ENCODE data around the gene KLHL14. TPM values are rescaled to one million over a fixed set of nuclear protein-coding genes. Genes with fewer than 3 reads are reported as not detected.

KLHL14 gene
- total RNA-seq, 1 donor: not detected

DNA sequence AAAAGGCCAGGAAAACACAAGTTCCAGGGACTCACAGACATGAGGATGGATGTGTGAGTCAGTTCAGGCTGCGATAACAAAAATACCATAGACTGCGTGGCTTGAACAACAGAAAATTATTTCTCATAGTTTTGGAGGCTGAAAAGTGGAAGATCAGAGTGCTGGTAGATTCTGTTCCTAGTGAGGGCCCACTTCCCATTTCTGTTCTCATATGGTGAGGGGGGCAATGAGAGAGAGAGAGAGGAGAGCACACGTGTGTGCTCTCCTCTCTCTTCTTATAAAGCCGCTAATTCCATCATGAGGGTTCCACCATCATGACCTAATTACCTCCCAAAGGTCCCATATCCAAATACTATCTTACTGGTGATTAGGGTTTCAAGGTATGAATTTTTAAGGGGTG lies 23.0 kb downstream of the KLHL14 start:
- Histone ChIP-seq H3K27ac (ENCODE audit: low read depth, low read length) (no peak overlapping the region), H3K27me3 (ENCODE audit: insufficient read depth, low read length) (no peaks in the 10 kb centered on the region), H3K79me2 (ENCODE audit: insufficient read depth, low read length) (no peaks in the 10 kb centered on the region), H3K36me3 (ENCODE audit: insufficient read depth, low read length) (no peaks in the 10 kb centered on the region), H3K4me3 (ENCODE audit: insufficient read depth, low read length) (no peak overlapping the region), H3K4me1 (ENCODE audit: insufficient read depth, low read length) (no peaks in the 10 kb centered on the region), H3K9me3 (ENCODE audit: low read depth, low read length) (no peaks in the 10 kb centered on the region), H3K4me2 (ENCODE audit: insufficient read depth, low read length) (no peak overlapping the region), H4K20me1 (ENCODE audit: insufficient read depth, low read length) (no peaks in the 10 kb centered on the region), H2AFZ (ENCODE audit: low read length) (no peak overlapping the region)
- DNase-seq (ENCODE audit: insufficient read length, low spot score, missing footprints): no peak
- TF ChIP-seq, protein P1, sequence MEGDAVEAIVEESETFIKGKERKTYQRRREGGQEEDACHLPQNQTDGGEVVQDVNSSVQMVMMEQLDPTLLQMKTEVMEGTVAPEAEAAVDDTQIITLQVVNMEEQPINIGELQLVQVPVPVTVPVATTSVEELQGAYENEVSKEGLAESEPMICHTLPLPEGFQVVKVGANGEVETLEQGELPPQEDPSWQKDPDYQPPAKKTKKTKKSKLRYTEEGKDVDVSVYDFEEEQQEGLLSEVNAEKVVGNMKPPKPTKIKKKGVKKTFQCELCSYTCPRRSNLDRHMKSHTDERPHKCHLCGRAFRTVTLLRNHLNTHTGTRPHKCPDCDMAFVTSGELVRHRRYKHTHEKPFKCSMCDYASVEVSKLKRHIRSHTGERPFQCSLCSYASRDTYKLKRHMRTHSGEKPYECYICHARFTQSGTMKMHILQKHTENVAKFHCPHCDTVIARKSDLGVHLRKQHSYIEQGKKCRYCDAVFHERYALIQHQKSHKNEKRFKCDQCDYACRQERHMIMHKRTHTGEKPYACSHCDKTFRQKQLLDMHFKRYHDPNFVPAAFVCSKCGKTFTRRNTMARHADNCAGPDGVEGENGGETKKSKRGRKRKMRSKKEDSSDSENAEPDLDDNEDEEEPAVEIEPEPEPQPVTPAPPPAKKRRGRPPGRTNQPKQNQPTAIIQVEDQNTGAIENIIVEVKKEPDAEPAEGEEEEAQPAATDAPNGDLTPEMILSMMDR (IDR thresholded peaks at IDR 0.05; ENCODE audit: extremely low read depth, low read depth, low read length): no peak

DNA sequence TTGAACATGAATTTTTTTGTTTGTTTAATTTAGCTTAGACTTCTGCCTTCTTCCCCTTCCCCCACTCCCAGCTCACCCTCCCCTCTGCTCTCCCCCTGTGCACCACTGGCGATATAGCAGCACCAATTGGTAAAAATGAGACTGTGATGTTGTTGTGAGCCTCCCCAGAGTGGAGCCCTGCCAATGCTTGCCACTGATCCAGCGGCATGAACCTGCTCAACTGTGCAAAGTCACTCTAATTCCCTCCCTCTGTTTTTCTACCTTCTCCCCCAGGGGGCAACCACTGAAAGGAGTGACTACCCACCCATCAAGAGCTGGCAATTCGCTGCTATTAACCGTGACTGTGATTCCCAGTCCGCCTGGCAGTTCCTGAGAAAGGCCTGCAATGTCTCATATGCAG lies 30.2 kb downstream of the KLHL14 start:
- H3K4me1 ChIP-seq (ENCODE audit: insufficient read depth, low read length): no peaks in the 10 kb centered on the region
- no peaks in the 10 kb centered on the region for H3K9me3 ChIP-seq (ENCODE audit: low read depth, low read length)
- no peaks in the 10 kb centered on the region for H3K79me2 ChIP-seq (ENCODE audit: insufficient read depth, low read length)
- no peaks in the 10 kb centered on the region for H3K36me3 ChIP-seq (ENCODE audit: insufficient read depth, low read length)
- no peak overlapping the region for H3K4me2 ChIP-seq (ENCODE audit: insufficient read depth, low read length)
- H3K27me3 ChIP-seq (ENCODE audit: insufficient read depth, low read length): no peaks in the 10 kb centered on the region
- DNase-seq (ENCODE audit: insufficient read length, low spot score, missing footprints): peak; percentile 58
- TF ChIP-seq, protein P1 (IDR thresholded peaks at IDR 0.05; ENCODE audit: extremely low read depth, low read depth, low read length): no peak
- H3K4me3 ChIP-seq (ENCODE audit: insufficient read depth, low read length): no peak overlapping the region
- no peaks in the 10 kb centered on the region for H4K20me1 ChIP-seq (ENCODE audit: insufficient read depth, low read length)
- H2AFZ ChIP-seq (ENCODE audit: low read length): no peak overlapping the region
- H3K27ac ChIP-seq (ENCODE audit: low read depth, low read length): no peak overlapping the region

DNA sequence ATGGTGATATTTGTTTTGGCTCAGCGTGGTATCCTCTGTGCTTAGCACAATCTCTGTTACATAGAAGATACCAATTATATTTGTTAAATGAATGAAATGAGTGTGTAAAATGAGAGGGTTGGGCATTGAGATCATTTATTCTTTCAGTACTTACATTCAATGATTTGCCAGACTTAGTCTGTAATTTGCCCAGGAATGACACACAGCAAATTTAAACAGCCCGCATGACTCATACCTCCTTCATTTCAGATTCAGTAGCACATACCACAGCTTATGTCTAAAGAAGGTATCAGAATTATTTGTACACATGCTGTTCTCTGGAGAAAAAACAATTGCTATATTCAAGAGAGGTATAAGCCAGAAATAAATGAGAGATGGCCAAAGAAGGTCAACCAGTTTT lies 37.0 kb downstream of the KLHL14 start:
- Histone ChIP-seq H2AFZ (ENCODE audit: low read length) (no peak overlapping the region), H3K4me1 (ENCODE audit: insufficient read depth, low read length) (no peaks in the 10 kb centered on the region), H3K36me3 (ENCODE audit: insufficient read depth, low read length) (no peaks in the 10 kb centered on the region), H3K79me2 (ENCODE audit: insufficient read depth, low read length) (no peaks in the 10 kb centered on the region), H3K27me3 (ENCODE audit: insufficient read depth, low read length) (no peaks in the 10 kb centered on the region), H3K4me2 (ENCODE audit: insufficient read depth, low read length) (no peak overlapping the region), H3K4me3 (ENCODE audit: insufficient read depth, low read length) (no peak overlapping the region), H4K20me1 (ENCODE audit: insufficient read depth, low read length) (no peaks in the 10 kb centered on the region), H3K27ac (ENCODE audit: low read depth, low read length) (no peak overlapping the region), H3K9me3 (ENCODE audit: low read depth, low read length) (no peaks in the 10 kb centered on the region)
- TF ChIP-seq, protein P1 (IDR thresholded peaks at IDR 0.05; ENCODE audit: extremely low read depth, low read depth, low read length): no peak
- no peak for DNase-seq (ENCODE audit: insufficient read length, low spot score, missing footprints)

DNA sequence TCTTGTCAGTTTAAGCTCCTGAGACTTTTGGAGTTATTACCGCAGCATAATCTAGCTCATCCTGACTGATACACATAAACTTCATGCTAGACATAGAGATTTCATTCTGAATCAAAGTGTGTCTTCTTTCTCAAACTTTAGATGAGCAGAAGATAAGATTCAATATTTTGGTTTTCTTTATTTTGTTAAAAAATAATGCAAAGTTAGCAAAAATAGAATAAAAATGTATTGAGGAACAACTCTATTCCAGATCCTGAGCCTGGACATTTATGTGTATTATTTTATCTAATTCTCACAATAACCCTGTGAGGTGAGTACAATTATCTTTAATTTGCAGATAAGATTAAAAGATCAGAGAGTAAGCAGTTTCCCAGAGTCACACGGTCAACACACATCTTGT lies 38.4 kb downstream of the KLHL14 start:
- no peak overlapping the region for H3K27ac ChIP-seq (ENCODE audit: low read depth, low read length)
- DNase-seq (ENCODE audit: insufficient read length, low spot score, missing footprints): no peak
- H3K4me2 ChIP-seq (ENCODE audit: insufficient read depth, low read length): no peak overlapping the region
- no peaks in the 10 kb centered on the region for H3K9me3 ChIP-seq (ENCODE audit: low read depth, low read length)
- TF ChIP-seq, protein P1 (IDR thresholded peaks at IDR 0.05; ENCODE audit: extremely low read depth, low read depth, low read length): no peak
- H3K27me3 ChIP-seq (ENCODE audit: insufficient read depth, low read length): no peaks in the 10 kb centered on the region
- no peak overlapping the region for H3K4me3 ChIP-seq (ENCODE audit: insufficient read depth, low read length)
- H4K20me1 ChIP-seq (ENCODE audit: insufficient read depth, low read length): no peaks in the 10 kb centered on the region
- no peaks in the 10 kb centered on the region for H3K4me1 ChIP-seq (ENCODE audit: insufficient read depth, low read length)
- no peaks in the 10 kb centered on the region for H3K79me2 ChIP-seq (ENCODE audit: insufficient read depth, low read length)
- H3K36me3 ChIP-seq (ENCODE audit: insufficient read depth, low read length): no peaks in the 10 kb centered on the region
- no peak overlapping the region for H2AFZ ChIP-seq (ENCODE audit: low read length)

All from osteoblast (primary cell).